ENCODE results near the gene AHCTF1.
"Not testable (repeated sequence)": the region's sequence is repeated elsewhere in the genome, so short reads cannot be mapped to it uniquely, and the experiment has no call there.

The AHCTF1 gene

DNA sequence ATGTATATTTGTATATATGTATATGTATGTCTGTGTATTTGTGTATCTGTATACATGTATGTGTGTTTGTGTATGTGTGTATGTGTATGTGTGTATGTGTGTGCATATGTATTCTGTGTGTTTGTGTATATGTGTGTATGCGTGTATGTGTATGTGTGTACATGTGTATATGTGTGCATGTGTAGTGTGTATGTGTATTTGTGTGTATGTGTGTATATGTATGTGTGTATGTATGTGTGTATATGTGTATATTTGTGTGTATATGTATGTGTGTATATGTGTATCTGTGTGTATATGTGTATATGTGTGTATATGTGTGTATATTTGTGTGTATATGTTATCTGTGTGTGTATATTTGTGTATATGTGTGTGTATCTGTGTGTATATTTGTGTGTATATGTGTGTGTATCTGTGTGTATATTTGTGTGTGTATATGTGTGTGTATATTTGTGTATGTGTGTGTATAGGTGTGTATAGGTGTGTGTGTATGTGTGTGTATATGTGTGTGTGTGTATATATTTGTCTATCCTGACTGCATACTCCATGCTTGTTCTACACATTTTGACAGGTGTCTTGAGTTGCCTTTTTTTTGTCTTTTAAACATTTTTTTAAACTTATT is 106.1 kb downstream of the AHCTF1 start:
- peak in 1 of 3 donors; percentile 36 for DNase-seq
- no peak overlapping the region for H3K27ac ChIP-seq (ENCODE audit: insufficient read depth in 1 of 2, low read depth in 1 of 2, low read length in 2 of 2, poor library complexity in 1 of 2, severe bottlenecking in 2 of 2)
- no peaks in the 10 kb centered on the region for H3K27me3 ChIP-seq (replicated peaks in 2 of 5; ENCODE audit: control insufficient read depth in 4 of 5, insufficient read depth in 5 of 5, low read length in 4 of 5)
- CTCF ChIA-PET: interaction anchor here (1.2 to 1.4 kb wide), 2 partner anchors 10 to 17 kb away, joined by 3 to 4 read pairs; no protein-coding TSS in a partner anchor
- 50% methylated on average over 1 of the region's 1 CpG for WGBS (ENCODE audit: insufficient coverage)
- peaks cover 5 to 16% (median 11%) of the 10 kb centered on the region in 5 experiments for H3K9me3 ChIP-seq (ENCODE audit: control extremely low read depth in 1 of 5, control insufficient read depth in 4 of 5, insufficient read depth in 2 of 5, low read depth in 1 of 5, low read length in 4 of 5)
- H3K4me3 ChIP-seq (ENCODE audit: control insufficient read depth in 1 of 7, extremely low read depth in 1 of 7, insufficient read depth in 4 of 7, low read depth in 2 of 7, low read length in 6 of 7): no peak overlapping the region
- no peaks in the 10 kb centered on the region for H3K36me3 ChIP-seq (ENCODE audit: control insufficient read depth in 4 of 4, insufficient read depth in 4 of 4, low read length in 3 of 4)
- POLR2A ChIA-PET: interaction anchor here (1.2 kb wide), 1 partner anchor 26 kb away, joined by 3 read pairs; no protein-coding TSS in a partner anchor
- peaks cover 6 to 19% (median 13%) of the 10 kb centered on the region in 4 experiments for H3K4me1 ChIP-seq (ENCODE audit: control extremely low read depth in 1 of 4, control insufficient read depth in 4 of 4, insufficient read depth in 4 of 4, low read length in 3 of 4)

DNA sequence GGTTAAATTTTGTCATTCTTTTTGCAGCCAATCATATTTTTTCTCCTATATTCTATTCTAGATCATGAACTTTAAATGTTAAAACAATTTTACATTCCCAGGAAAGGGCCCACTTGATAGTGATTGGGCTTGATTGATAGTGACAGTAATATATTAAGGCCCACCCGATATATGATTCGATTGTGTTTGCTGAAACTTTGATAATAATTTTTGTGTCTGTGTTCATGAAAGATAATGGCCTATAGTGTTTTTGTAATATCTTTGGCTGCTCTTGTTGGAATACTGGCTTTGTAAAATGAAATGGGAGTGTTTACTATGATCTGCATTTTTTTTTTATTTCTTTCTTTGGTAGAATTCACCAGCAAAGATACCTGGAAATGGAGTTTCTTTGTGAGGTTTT is 107.2 kb downstream of the AHCTF1 start:
- WGBS (ENCODE audit: insufficient coverage): no CpG with 5 or more reads among the region's 2 CpGs

DNA sequence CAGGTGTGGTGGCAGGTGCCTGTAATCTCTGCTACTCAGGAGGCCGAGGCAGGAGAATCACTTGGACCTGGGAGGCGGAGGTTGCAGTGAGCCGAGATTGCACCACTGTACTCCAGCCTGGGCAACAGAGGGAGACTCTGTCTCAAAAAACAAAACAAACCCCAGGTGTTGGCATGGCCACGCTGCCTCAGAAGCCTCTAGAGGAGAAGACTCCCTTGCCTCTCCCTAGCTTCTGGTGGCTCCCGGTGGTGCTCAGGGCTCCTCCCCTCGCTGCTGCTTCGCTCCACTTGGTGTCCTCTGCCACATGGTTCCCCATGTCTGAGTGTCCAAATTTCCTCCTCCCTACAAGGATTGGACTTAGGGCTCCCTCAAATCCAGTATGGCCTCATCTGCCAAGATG is 109.6 kb downstream of the AHCTF1 start:
- H3K4me1 ChIP-seq (ENCODE audit: control extremely low read depth in 1 of 4, control insufficient read depth in 4 of 4, insufficient read depth in 4 of 4, low read length in 3 of 4): peaks cover 8 to 24% (median 15%) of the 10 kb centered on the region in 4 experiments
- not testable (repeated sequence) for H3K9me3 ChIP-seq (ENCODE audit: control extremely low read depth in 1 of 5, control insufficient read depth in 4 of 5, insufficient read depth in 2 of 5, low read depth in 1 of 5, low read length in 4 of 5); H3K4me3 ChIP-seq (ENCODE audit: control insufficient read depth in 1 of 7, extremely low read depth in 1 of 7, insufficient read depth in 4 of 7, low read depth in 2 of 7, low read length in 6 of 7); H3K27ac ChIP-seq (ENCODE audit: insufficient read depth in 1 of 2, low read depth in 1 of 2, low read length in 2 of 2, poor library complexity in 1 of 2, severe bottlenecking in 2 of 2); H3K36me3 ChIP-seq (ENCODE audit: control insufficient read depth in 4 of 4, insufficient read depth in 4 of 4, low read length in 3 of 4); H3K27me3 ChIP-seq (replicated peaks in 2 of 5; ENCODE audit: control insufficient read depth in 4 of 5, insufficient read depth in 5 of 5, low read length in 4 of 5); DNase-seq
- WGBS (ENCODE audit: insufficient coverage): 99% methylated on average over 7 of the region's 7 CpGs
- POLR2A ChIA-PET: interaction anchor here (0.6 to 1.9 kb wide), 2 partner anchors 9 to 40 kb away, joined by 3 to 9 read pairs; no protein-coding TSS in a partner anchor
- CTCF ChIA-PET: interaction anchor here (1.0 to 3.0 kb wide), 7 partner anchors 8 to 33 kb away, joined by 3 to 8 read pairs (median 4); no protein-coding TSS in a partner anchor

More for the DNA sequence above, 107.2 kb downstream of the AHCTF1 start:
- Histone ChIP-seq H3K9me3 (ENCODE audit: control extremely low read depth in 1 of 5, control insufficient read depth in 4 of 5, insufficient read depth in 2 of 5, low read depth in 1 of 5, low read length in 4 of 5) (peaks cover 5 to 13% (median 8%) of the 10 kb centered on the region in 5 experiments), H3K27ac (ENCODE audit: insufficient read depth in 1 of 2, low read depth in 1 of 2, low read length in 2 of 2, poor library complexity in 1 of 2, severe bottlenecking in 2 of 2) (no peak overlapping the region), H3K36me3 (ENCODE audit: control insufficient read depth in 4 of 4, insufficient read depth in 4 of 4, low read length in 3 of 4) (no peaks in the 10 kb centered on the region), H3K4me1 (ENCODE audit: control extremely low read depth in 1 of 4, control insufficient read depth in 4 of 4, insufficient read depth in 4 of 4, low read length in 3 of 4) (peaks cover 8 to 24% (median 15%) of the 10 kb centered on the region in 4 experiments), H3K4me3 (ENCODE audit: control insufficient read depth in 1 of 7, extremely low read depth in 1 of 7, insufficient read depth in 4 of 7, low read depth in 2 of 7, low read length in 6 of 7) (no peak overlapping the region), H3K27me3 (replicated peaks in 2 of 5; ENCODE audit: control insufficient read depth in 4 of 5, insufficient read depth in 5 of 5, low read length in 4 of 5) (no peaks in the 10 kb centered on the region)
- no peak for DNase-seq
- CTCF ChIA-PET: interaction anchor here (1.2 to 1.4 kb wide), 2 partner anchors 11 to 16 kb away, joined by 3 to 4 read pairs; no protein-coding TSS in a partner anchor
- POLR2A ChIA-PET: interaction anchor here (1.2 kb wide), 1 partner anchor 25 kb away, joined by 3 read pairs; no protein-coding TSS in a partner anchor

DNA sequence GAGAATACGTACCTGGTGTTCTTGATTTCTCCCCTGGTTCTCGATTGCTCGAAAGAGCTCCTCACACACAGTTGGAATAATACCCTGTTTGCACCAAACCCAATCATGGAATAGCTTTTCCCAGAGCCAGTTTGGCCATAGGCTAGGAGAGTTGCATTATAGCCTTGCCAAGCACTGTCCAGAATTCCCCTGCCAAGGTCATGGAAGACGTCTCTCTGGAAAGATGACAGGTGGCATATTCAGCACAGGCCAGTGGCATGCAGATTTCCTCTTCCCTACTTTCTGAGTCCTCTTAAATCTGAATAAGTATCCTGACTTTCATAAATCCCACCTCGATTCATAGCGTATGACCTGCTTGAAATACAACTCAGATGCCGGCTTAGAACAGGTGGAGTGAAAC is 111.1 kb downstream of the AHCTF1 start:
- DNase-seq: no peak
- no peaks in the 10 kb centered on the region for H3K9me3 ChIP-seq (ENCODE audit: control extremely low read depth in 1 of 5, control insufficient read depth in 4 of 5, insufficient read depth in 2 of 5, low read depth in 1 of 5, low read length in 4 of 5)
- H3K4me1 ChIP-seq (ENCODE audit: control extremely low read depth in 1 of 4, control insufficient read depth in 4 of 4, insufficient read depth in 4 of 4, low read length in 3 of 4): peaks cover 9 to 32% (median 23%) of the 10 kb centered on the region in 4 experiments
- ChIA-PET CTCF (interaction anchor here (0.6 to 3.0 kb wide), 9 partner anchors 9 to 54 kb away, joined by 3 to 8 read pairs (median 4); no protein-coding TSS in a partner anchor), POLR2A (interaction anchor here (0.6 to 1.9 kb wide), 7 partner anchors 11 to 1018 kb away, joined by 3 to 9 read pairs (median 4); no protein-coding TSS in a partner anchor)
- H3K27ac ChIP-seq (ENCODE audit: insufficient read depth in 1 of 2, low read depth in 1 of 2, low read length in 2 of 2, poor library complexity in 1 of 2, severe bottlenecking in 2 of 2): no peak overlapping the region
- no peaks in the 10 kb centered on the region for H3K36me3 ChIP-seq (ENCODE audit: control insufficient read depth in 4 of 4, insufficient read depth in 4 of 4, low read length in 3 of 4)
- no peaks in the 10 kb centered on the region for H3K27me3 ChIP-seq (replicated peaks in 2 of 5; ENCODE audit: control insufficient read depth in 4 of 5, insufficient read depth in 5 of 5, low read length in 4 of 5)
- H3K4me3 ChIP-seq (ENCODE audit: control insufficient read depth in 1 of 7, extremely low read depth in 1 of 7, insufficient read depth in 4 of 7, low read depth in 2 of 7, low read length in 6 of 7): no peak overlapping the region
- WGBS (ENCODE audit: insufficient coverage): 71% methylated on average over 7 of the region's 7 CpGs

DNA sequence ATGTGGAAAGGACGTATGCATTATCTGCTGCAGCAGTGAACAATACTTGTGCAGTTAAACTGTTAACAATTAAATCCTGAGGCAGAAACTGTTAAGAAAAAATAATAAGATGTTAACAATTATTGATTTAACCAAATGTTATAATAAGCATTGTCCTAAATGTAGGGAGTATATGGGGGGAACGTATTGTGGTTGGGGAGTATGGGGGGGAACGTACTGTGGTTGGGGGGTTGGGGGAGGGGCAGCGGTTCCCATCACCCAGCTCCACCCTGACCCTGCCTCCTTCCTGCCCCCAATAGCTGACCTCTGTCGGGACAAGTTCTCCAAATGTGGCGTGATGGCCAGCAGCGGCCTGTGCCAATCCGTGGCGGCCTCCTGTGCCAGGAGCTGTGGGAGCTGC is 114.0 kb downstream of the AHCTF1 start:
- H3K27ac ChIP-seq (ENCODE audit: insufficient read depth in 1 of 2, low read depth in 1 of 2, low read length in 2 of 2, poor library complexity in 1 of 2, severe bottlenecking in 2 of 2); POLR2A ChIA-PET; H3K27me3 ChIP-seq (replicated peaks in 2 of 5; ENCODE audit: control insufficient read depth in 4 of 5, insufficient read depth in 5 of 5, low read length in 4 of 5); H3K4me3 ChIP-seq (ENCODE audit: control insufficient read depth in 1 of 7, extremely low read depth in 1 of 7, insufficient read depth in 4 of 7, low read depth in 2 of 7, low read length in 6 of 7); CTCF ChIA-PET; H3K36me3 ChIP-seq (ENCODE audit: control insufficient read depth in 4 of 4, insufficient read depth in 4 of 4, low read length in 3 of 4); H3K9me3 ChIP-seq (ENCODE audit: control extremely low read depth in 1 of 5, control insufficient read depth in 4 of 5, insufficient read depth in 2 of 5, low read depth in 1 of 5, low read length in 4 of 5): not testable (repeated sequence)
- WGBS (ENCODE audit: insufficient coverage): no CpG with 5 or more reads among the region's 9 CpGs
- H3K4me1 ChIP-seq (ENCODE audit: control extremely low read depth in 1 of 4, control insufficient read depth in 4 of 4, insufficient read depth in 4 of 4, low read length in 3 of 4): peaks cover 9 to 36% (median 26%) of the 10 kb centered on the region in 4 experiments
- peak; percentile 50 to 76 (median 68) for DNase-seq

DNA sequence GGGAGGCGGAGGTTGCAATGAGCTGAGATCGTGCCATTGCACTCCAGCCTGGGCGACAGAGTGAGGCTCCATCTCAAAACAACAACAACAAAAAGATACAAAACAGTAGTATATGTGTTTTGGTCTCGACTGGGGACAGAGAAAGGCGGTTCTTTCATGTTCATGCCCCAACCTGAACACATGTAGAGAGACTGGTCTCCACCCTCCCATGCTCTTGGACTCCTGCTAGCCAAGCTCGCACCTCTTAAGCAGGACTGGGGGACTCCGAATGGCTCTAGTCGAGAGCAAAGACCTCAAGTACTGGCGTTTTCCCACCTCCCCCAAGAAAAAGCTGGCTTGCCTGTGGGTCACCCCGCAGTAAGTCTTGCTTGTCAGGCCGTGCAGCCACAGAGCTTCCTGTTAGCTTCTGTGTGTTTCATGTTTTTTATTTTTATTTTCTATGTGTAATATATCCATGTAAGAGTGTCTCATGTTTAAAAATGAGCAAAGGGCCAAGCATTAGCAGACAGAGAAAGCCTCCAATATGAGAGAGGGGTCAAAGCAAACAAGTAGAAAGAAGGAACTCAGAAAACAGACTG is 116.0 kb downstream of the AHCTF1 start:
- peaks cover 3 to 19% (median 15%) of the 10 kb centered on the region in 4 experiments for H3K4me1 ChIP-seq (ENCODE audit: control extremely low read depth in 1 of 4, control insufficient read depth in 4 of 4, insufficient read depth in 4 of 4, low read length in 3 of 4)
- H3K36me3 ChIP-seq (ENCODE audit: control insufficient read depth in 4 of 4, insufficient read depth in 4 of 4, low read length in 3 of 4): no peaks in the 10 kb centered on the region
- peak; percentile 38 to 91 (median 84) for DNase-seq
- H3K4me3 ChIP-seq (ENCODE audit: control insufficient read depth in 1 of 7, extremely low read depth in 1 of 7, insufficient read depth in 4 of 7, low read depth in 2 of 7, low read length in 6 of 7): peak overlapping the region in 2 of 7 experiments; percentile 7 to 39
- H3K9me3 ChIP-seq (ENCODE audit: control extremely low read depth in 1 of 5, control insufficient read depth in 4 of 5, insufficient read depth in 2 of 5, low read depth in 1 of 5, low read length in 4 of 5): no peaks in the 10 kb centered on the region
- 18% methylated on average over 5 of the region's 11 CpGs for WGBS (ENCODE audit: insufficient coverage)
- ChIA-PET CTCF (no interaction called here), POLR2A (interaction anchor here (0.8 kb wide), 1 partner anchor 27 kb away, joined by 3 read pairs; no protein-coding TSS in a partner anchor)
- H3K27ac ChIP-seq (ENCODE audit: insufficient read depth in 1 of 2, low read depth in 1 of 2, low read length in 2 of 2, poor library complexity in 1 of 2, severe bottlenecking in 2 of 2): no peak overlapping the region
- no peaks in the 10 kb centered on the region for H3K27me3 ChIP-seq (replicated peaks in 2 of 5; ENCODE audit: control insufficient read depth in 4 of 5, insufficient read depth in 5 of 5, low read length in 4 of 5)
